Naive thymus-derived CD4-positive, alpha-beta T cell (primary cell): ENCODE measurements around the gene CA11. TPM values are rescaled to one million over a fixed set of nuclear protein-coding genes. Genes with fewer than 3 reads are reported as not detected.
"Not testable (repeated sequence)": the region's sequence is repeated elsewhere in the genome, so short reads cannot be mapped to it uniquely, and the experiment has no call there.

Experiments
- ATAC-seq: fragments of 150-1000 bp; cut with Tn5 transposase; 2 replicates; pipeline ENCODE4 v1.10.0; 2021; ENCODE audit warnings: mild to moderate bottlenecking, moderate library complexity
- CTCF ChIA-PET: fragments of 350-600 bp; sonication (Branson Sonifier 250); formaldehyde crosslinking; loops from one replicate; lab custom pipeline; 2021; ENCODE audit warnings: antibody characterized with exemption; lab: Charles Lee
- POLR2A ChIA-PET: fragments of 350-600 bp; sonication (Branson Sonifier 250); formaldehyde crosslinking; loops from one replicate; lab custom pipeline; 2021; ENCODE audit warnings: antibody characterized with exemption, inconsistent platforms; lab: Charles Lee
- DNase-seq, 9 donors: peaks; one replicate each; pipeline versions ENCODE4 v3.0.0 to v3.0.0-alpha.2; 2020 to 2022; ENCODE audit warnings: mixed read lengths in 1 of 9
- H3K27ac ChIP-seq: one replicate; pipeline ENCODE4 v1.7.0; 2013; ENCODE audit warnings: mild to moderate bottlenecking, low read depth, low read length, moderate library complexity
- H3K27me3 ChIP-seq, 2 donors: one replicate each; pipeline ENCODE4 v1.7.0; 2013; ENCODE audit warnings: low read length in 2 of 2, mild to moderate bottlenecking in 2 of 2, moderate library complexity in 2 of 2; ENCODE audit not compliant: control insufficient read depth in 2 of 2, insufficient read depth in 2 of 2
- H3K36me3 ChIP-seq, 3 experiments: 1 replicate in 2 of 3; 2 replicates in 1 of 3; pipeline ENCODE4 v1.7.0; 2013; ENCODE audit warnings: low read length in 3 of 3, mild to moderate bottlenecking in 3 of 3, moderate library complexity in 1 of 3; ENCODE audit not compliant: insufficient read depth in 3 of 3, control insufficient read depth in 2 of 3
- H3K4me1 ChIP-seq, 2 donors: one replicate each; pipeline ENCODE4 v1.7.0; 2013; ENCODE audit warnings: low read length in 2 of 2, mild to moderate bottlenecking in 2 of 2, moderate library complexity in 1 of 2; ENCODE audit not compliant: control insufficient read depth in 2 of 2, insufficient read depth in 2 of 2
- H3K4me3 ChIP-seq: 2 replicates; pipeline ENCODE4 v1.7.0; 2013; ENCODE audit warnings: mild to moderate bottlenecking, low read length
- H3K9me3 ChIP-seq, 3 experiments: 1 replicate in 2 of 3; 2 replicates in 1 of 3; pipeline ENCODE4 v1.7.0; 2013; ENCODE audit warnings: low read length in 3 of 3; ENCODE audit not compliant: control insufficient read depth in 2 of 3
- H3K27ac Mint-ChIP-seq, 9 donors: one replicate each; pipeline ENCODE4 v1.8.0; 2020 to 2022; ENCODE audit warnings: mixed read lengths in 9 of 9, mild to moderate bottlenecking in 8 of 9, moderate library complexity in 5 of 9, inconsistent platforms in 2 of 9
- H3K27me3 Mint-ChIP-seq, 5 donors: one replicate each; pipeline ENCODE4 v1.8.0; 2021 to 2022; ENCODE audit warnings: mixed read lengths in 5 of 5, mild to moderate bottlenecking in 1 of 5
- H3K36me3 Mint-ChIP-seq, 5 donors: one replicate each; pipeline ENCODE4 v1.8.0; 2020 to 2022; ENCODE audit warnings: mixed read lengths in 5 of 5, mild to moderate bottlenecking in 3 of 5, inconsistent platforms in 1 of 5
- H3K4me1 Mint-ChIP-seq, 7 donors: one replicate each; pipeline ENCODE4 v1.8.0; 2020 to 2022; ENCODE audit warnings: mixed read lengths in 7 of 7, mild to moderate bottlenecking in 3 of 7, inconsistent platforms in 1 of 7
- H3K4me3 Mint-ChIP-seq, 10 donors: one replicate each; pipeline ENCODE4 v1.8.0; 2020 to 2022; ENCODE audit warnings: mild to moderate bottlenecking in 10 of 10, mixed read lengths in 10 of 10, moderate library complexity in 6 of 10, inconsistent platforms in 2 of 10
- H3K9me3 Mint-ChIP-seq, 11 donors: one replicate each; pipeline ENCODE4 v1.8.0; 2020 to 2022; ENCODE audit warnings: mixed read lengths in 11 of 11, mild to moderate bottlenecking in 4 of 11, inconsistent platforms in 1 of 11, moderate library complexity in 1 of 11
- intact Hi-C, 2 donors: fragments of 100-400 bp; cut with micrococcal nuclease; formaldehyde crosslinking; loops; one replicate each; pipeline ENCODE4 v1.15.1; 2023
- polyA plus RNA-seq, 2 donors: library from polyadenylated mRNA; unstranded; fragments of 300-500 nt; fragmentation: Illumina TruSeq; gene quantifications; one replicate each; pipeline ENCODE4 v1.2.3, GENCODE V29; 2021
- total RNA-seq, 6 experiments: library from RNA in 5 of 6; stranded (reverse) in 5 of 6; gene quantifications; 1 replicate in 5 of 6; 2 replicates in 1 of 6; pipeline ENCODE4 v1.2.3 and lab custom pipeline; 2021 to 2026

The CA11 gene
- total and polyA plus RNA-seq, 7 experiments from 2014 or later: 6.3 to 20.5 (median 10.8) TPM

- Mint-ChIP-seq H3K27ac (no peak overlapping the region), H3K4me3 (no peak overlapping the region), H3K9me3 (no peaks in the 10 kb centered on the region), H3K36me3 (peaks cover 0 to 2% (median 0%) of the 10 kb centered on the region in 5 donors), H3K4me1 (peaks cover 0 to 5% (median 0%) of the 10 kb centered on the region in 7 donors), H3K27me3 (no peaks in the 10 kb centered on the region)
- intact Hi-C loops: no loop called here
- DNase-seq (no peak), ATAC-seq (no peak)
- Histone ChIP-seq H3K4me3 (no peak overlapping the region), H3K27ac (no peak overlapping the region), H3K9me3 (no peaks in the 10 kb centered on the region), H3K36me3 (no peaks in the 10 kb centered on the region), H3K27me3 (no peaks in the 10 kb centered on the region), H3K4me1 (no peaks in the 10 kb centered on the region)
- CTCF ChIA-PET: no interaction called here
- POLR2A ChIA-PET: no interaction called here
Observed at GRCh38 chr19:48685583-48685982, 39.6 kb upstream of the CA11 start.

GRCh38 chr19:48683349-48683748 lies 37.4 kb upstream of the CA11 start:
- Mint-ChIP-seq H3K27ac (peak overlapping the region in 1 of 9 donors; percentile 47), H3K4me3 (peak overlapping the region in 5 of 10 donors; percentile 9 to 43 (median 41)), H3K27me3 (no peaks in the 10 kb centered on the region), H3K4me1 (peaks cover 0 to 5% (median 0%) of the 10 kb centered on the region in 7 donors), H3K36me3 (no peaks in the 10 kb centered on the region), H3K9me3 (no peaks in the 10 kb centered on the region)
- Histone ChIP-seq H3K27ac (no peak overlapping the region), H3K4me1 (no peaks in the 10 kb centered on the region), H3K4me3 (no peak overlapping the region), H3K27me3 (no peaks in the 10 kb centered on the region), H3K9me3 (no peaks in the 10 kb centered on the region), H3K36me3 (no peaks in the 10 kb centered on the region)
- intact Hi-C loops: no loop called here
- POLR2A ChIA-PET: interaction anchor here (0.7 kb wide), 1 partner anchor 19 kb away, joined by 3 read pairs; no protein-coding TSS in a partner anchor
- CTCF ChIA-PET: interaction anchor here (0.6 kb wide), 1 partner anchor 988 kb away, joined by 3 read pairs; no protein-coding TSS in a partner anchor
- peak; percentile 47 for ATAC-seq
- DNase-seq: peak in 3 of 9 donors; percentile 10 to 26 (median 12)

- Mint-ChIP-seq H3K9me3 (no peaks in the 10 kb centered on the region), H3K36me3 (no peaks in the 10 kb centered on the region), H3K27me3 (no peaks in the 10 kb centered on the region), H3K4me3 (no peak overlapping the region), H3K27ac (no peak overlapping the region), H3K4me1 (peaks cover 0 to 5% (median 0%) of the 10 kb centered on the region in 7 donors)
- POLR2A ChIA-PET: no interaction called here
- Histone ChIP-seq H3K27ac (no peak overlapping the region), H3K4me1 (no peaks in the 10 kb centered on the region), H3K36me3 (no peaks in the 10 kb centered on the region), H3K27me3 (no peaks in the 10 kb centered on the region), H3K4me3 (no peak overlapping the region), H3K9me3 (no peaks in the 10 kb centered on the region)
- ATAC-seq (no peak), DNase-seq (no peak)
- intact Hi-C loops: no loop called here
- CTCF ChIA-PET: no interaction called here
Observed at GRCh38 chr19:48681127-48681470, 35.1 kb upstream of the CA11 start.

GRCh38 chr19:48680436-48681126 lies 34.6 kb upstream of the CA11 start:
- CTCF ChIA-PET: no interaction called here
- ATAC-seq: no peak
- no peaks in the 10 kb centered on the region for H3K9me3 ChIP-seq
- Mint-ChIP-seq H3K4me3 (no peak overlapping the region), H3K27ac (no peak overlapping the region), H3K27me3 (no peaks in the 10 kb centered on the region), H3K9me3 (no peaks in the 10 kb centered on the region), H3K36me3 (no peaks in the 10 kb centered on the region), H3K4me1 (peaks cover 0 to 6% (median under 1%) of the 10 kb centered on the region in 7 donors)
- H3K4me1 ChIP-seq: peaks cover 2% of the 10 kb centered on the region in 2 donors
- H3K27me3 ChIP-seq: no peaks in the 10 kb centered on the region
- H3K4me3 ChIP-seq: no peak overlapping the region
- H3K27ac ChIP-seq: no peak overlapping the region
- intact Hi-C loops: no loop called here
- no peak for DNase-seq
- H3K36me3 ChIP-seq: no peaks in the 10 kb centered on the region
- POLR2A ChIA-PET: no interaction called here

GRCh38 chr19:48680006-48680405 lies 34.0 kb upstream of the CA11 start:
- CTCF ChIA-PET: not testable (repeated sequence)

GRCh38 chr19:48678201-48678600 lies 32.2 kb upstream of the CA11 start:
- Histone ChIP-seq H3K27me3 (no peaks in the 10 kb centered on the region), H3K36me3 (no peaks in the 10 kb centered on the region), H3K27ac (no peak overlapping the region), H3K9me3 (no peaks in the 10 kb centered on the region), H3K4me3 (no peak overlapping the region), H3K4me1 (peaks cover 6 to 7% of the 10 kb centered on the region in 2 donors)
- ChIA-PET POLR2A (interaction anchor here (2.2 kb wide), 1 partner anchor 60 kb away, joined by 6 read pairs; no protein-coding TSS in a partner anchor), CTCF (interaction anchor here (5.3 kb wide), 1 partner anchor 33 kb away, joined by 43 read pairs; the partner anchor contains the start of gene CA11)
- intact Hi-C loops: loop anchor here in 1 of 2 donors (5.0 kb wide), 1 partner anchor 41 kb away; the partner anchor contains the start of gene DBP
- no peaks in the 10 kb centered on the region for H3K27me3 Mint-ChIP-seq
- H3K9me3 Mint-ChIP-seq: no peaks in the 10 kb centered on the region
- H3K36me3 Mint-ChIP-seq: no peaks in the 10 kb centered on the region
- DNase-seq (no peak), ATAC-seq (no peak)
- H3K27ac Mint-ChIP-seq: no peak overlapping the region
- peaks cover 3 to 8% (median 7%) of the 10 kb centered on the region in 7 donors for H3K4me1 Mint-ChIP-seq
- H3K4me3 Mint-ChIP-seq: no peak overlapping the region

More at GRCh38 chr19:48680006-48680405, 34.0 kb upstream of the CA11 start:
- H3K36me3 Mint-ChIP-seq, ATAC-seq, H3K4me3 ChIP-seq, intact Hi-C loops, H3K9me3 ChIP-seq, H3K4me3 Mint-ChIP-seq, POLR2A ChIA-PET, H3K4me1 ChIP-seq, H3K27ac ChIP-seq, H3K27me3 ChIP-seq, DNase-seq, H3K27ac Mint-ChIP-seq, H3K27me3 Mint-ChIP-seq, H3K36me3 ChIP-seq, H3K9me3 Mint-ChIP-seq: not testable (repeated sequence)
- peaks cover 3 to 11% (median 6%) of the 10 kb centered on the region in 7 donors for H3K4me1 Mint-ChIP-seq
